ES-I3 (cell line): ENCODE measurements around the gene HABP4.

ENCODE experiments used
- H3K36me3 ChIP-seq: 2 replicates; pipeline ENCODE4 v1.6.1; 2013; ENCODE audit warnings: mild to moderate bottlenecking, low read length, control low read depth, moderate library complexity; ENCODE audit not compliant: insufficient read depth
- H3K4me1 ChIP-seq: 2 replicates; pipeline ENCODE4 v1.6.1; 2013; ENCODE audit warnings: mild to moderate bottlenecking, control low read depth, low read length; ENCODE audit not compliant: insufficient read depth
- H3K9ac ChIP-seq: 2 replicates; pipeline ENCODE4 v1.6.1; 2013; ENCODE audit warnings: low read depth, mild to moderate bottlenecking, low read length, moderate library complexity
- H3K9me3 ChIP-seq: 2 replicates; pipeline ENCODE4 v1.6.1; 2013; ENCODE audit warnings: mild to moderate bottlenecking, low read length, moderate library complexity; ENCODE audit not compliant: control insufficient read depth, insufficient read depth

The HABP4 gene

DNA sequence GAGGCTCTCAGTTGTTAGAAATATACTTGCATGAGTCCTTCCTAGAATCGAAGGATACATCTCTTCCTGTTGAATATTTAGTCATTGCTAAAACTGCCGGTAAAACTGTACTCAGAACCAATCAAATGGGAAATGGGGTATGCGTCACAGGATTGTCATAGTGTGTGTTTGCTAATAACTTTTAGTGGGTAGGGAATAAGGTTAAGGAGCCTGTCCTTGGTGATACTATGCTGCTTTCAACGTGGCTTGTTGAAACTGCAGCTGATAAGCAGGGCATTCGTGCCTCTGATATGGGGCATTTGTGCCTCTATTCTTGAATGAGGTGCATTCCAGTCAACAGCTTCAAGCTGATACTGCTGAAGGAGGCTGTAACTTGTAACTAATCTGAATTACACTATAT, 26.6 kb downstream of the HABP4 start:
- H3K9ac ChIP-seq, result no peak overlapping the region
- no peaks in the 10 kb centered on the region for H3K9me3 ChIP-seq
- H3K36me3 ChIP-seq, result peaks cover 6% of the 10 kb centered on the region; the same call in 1 of the 2 replicates
- H3K4me1 ChIP-seq, result no peaks in the 10 kb centered on the region

DNA sequence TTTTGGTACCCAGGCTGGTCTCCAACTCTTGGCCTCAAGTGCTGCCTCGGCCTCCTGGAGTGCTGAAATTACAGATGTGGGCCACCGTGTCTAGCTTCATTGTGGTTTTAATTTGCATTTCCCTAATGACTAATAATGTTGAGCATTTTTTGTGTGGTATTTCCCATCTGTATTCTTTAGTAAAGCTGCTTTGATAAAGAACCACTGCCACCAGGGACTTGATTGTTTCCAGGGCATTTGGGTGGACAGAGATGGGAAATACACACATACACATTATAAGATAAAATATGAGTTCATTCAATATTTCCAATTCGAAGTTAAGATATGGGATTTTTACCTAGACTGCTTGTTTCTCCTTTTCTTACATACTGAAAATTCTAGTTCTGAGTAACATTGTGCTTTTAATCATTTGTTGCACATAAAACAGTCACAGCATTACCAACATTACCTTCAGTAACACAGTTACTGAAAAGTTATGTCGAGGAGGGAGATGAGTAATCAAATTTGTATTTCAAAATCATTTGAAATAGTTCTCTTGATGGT, 28.9 kb downstream of the HABP4 start:
- no peaks in the 10 kb centered on the region for H3K9me3 ChIP-seq
- H3K9ac ChIP-seq, result no peak overlapping the region
- H3K4me1 ChIP-seq, result no peaks in the 10 kb centered on the region
- no peaks in the 10 kb centered on the region for H3K36me3 ChIP-seq

DNA sequence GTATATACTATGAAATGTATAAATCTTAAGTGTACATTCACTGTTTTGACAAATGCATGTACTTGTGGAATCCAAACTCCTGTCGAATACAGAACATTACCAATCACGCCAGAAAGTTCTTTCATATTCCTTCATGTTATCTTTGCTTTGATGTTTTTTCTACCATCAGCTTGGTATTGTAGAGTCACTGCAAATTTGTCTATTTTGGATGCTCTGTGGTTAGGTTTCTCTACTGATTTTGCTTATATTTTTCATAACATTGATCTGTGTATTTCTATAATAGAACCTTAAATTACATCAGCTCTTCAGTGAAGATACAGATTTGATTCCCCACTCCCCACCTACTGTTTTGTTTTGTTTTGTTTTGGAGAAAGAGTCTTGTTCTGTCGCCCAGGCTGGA, 30.8 kb downstream of the HABP4 start:
- Histone ChIP-seq H3K9ac (no peak overlapping the region), H3K4me1 (no peaks in the 10 kb centered on the region), H3K9me3 (no peaks in the 10 kb centered on the region), H3K36me3 (no peaks in the 10 kb centered on the region)

DNA sequence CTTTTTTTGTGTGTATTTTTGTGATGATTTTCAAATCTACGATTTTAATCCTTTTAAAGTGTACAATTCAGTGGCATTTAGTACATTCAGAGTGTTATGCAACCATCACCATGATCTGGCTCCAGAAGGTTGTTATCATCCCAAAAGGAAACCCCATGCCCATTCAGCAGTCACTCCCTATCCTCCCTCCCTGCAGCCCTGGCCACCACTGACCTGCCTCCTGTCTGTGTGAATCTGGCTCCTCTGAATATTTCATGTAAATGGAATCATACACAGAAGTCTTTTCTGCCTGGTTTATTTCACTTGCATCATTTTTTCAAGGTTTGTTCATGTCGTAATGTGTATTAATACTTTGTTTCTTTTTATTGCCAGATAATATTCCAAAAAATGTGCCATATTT, 32.5 kb downstream of the HABP4 start:
- no peaks in the 10 kb centered on the region for H3K4me1 ChIP-seq
- peaks cover 5% of the 10 kb centered on the region; the same call in 1 of the 2 replicates for H3K36me3 ChIP-seq
- no peak overlapping the region for H3K9ac ChIP-seq
- no peaks in the 10 kb centered on the region for H3K9me3 ChIP-seq

DNA sequence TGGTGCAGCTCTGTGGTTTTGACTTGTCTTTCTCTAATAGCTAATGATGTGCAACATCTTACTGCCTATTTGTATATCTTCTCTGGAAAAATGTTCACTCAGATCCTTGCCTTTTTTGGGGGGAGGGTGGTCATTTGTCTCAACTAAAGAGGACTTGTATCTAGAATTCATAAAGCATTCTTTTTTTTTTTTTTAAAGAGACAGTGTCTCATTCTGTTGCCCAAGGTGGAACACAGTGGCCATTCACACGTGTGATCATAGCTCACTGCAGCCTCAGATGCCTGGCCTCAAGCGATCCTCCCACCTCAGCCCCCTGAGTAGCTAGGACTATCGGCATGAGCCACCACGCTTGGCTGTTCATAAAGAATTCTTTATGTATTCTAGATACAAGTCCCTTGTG, 33.2 kb downstream of the HABP4 start:
- Histone ChIP-seq H3K4me1 (no peaks in the 10 kb centered on the region), H3K36me3 (peaks cover 7% of the 10 kb centered on the region; the same call in 1 of the 2 replicates), H3K9me3 (no peaks in the 10 kb centered on the region), H3K9ac (no peak overlapping the region)

DNA sequence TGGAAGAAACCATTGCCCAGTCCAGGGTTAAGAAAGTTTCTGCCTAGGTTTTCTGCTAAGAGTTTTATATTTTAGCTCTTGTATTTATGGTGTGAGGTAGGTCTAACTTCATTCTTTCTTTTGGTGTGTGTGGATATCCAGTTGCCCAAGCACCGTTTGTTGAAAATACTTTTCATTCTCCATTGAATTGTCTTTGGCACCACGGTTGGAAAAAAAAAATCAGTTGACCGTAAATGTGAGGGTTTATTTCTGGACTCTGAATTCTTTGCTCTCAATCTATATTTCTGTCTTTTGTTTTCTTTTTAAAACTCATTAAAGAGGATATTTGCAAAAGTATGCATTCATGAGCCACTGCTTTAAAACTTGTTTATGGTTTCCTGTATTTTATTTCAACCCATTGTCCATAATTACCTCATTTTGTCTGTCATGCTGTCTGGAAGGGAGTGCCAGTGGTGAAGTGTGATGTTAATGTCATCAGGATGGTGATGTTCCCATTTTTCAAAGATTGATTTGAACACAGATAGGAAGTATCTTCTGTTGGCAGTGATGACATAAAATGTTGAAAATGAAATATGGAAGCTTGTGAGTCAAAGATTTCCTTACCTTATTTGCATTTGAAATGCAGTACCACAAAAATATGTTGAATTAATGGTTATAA, 33.9 kb downstream of the HABP4 start:
- Histone ChIP-seq H3K9me3 (no peaks in the 10 kb centered on the region), H3K4me1 (no peaks in the 10 kb centered on the region), H3K9ac (no peak overlapping the region), H3K36me3 (peaks cover 12% of the 10 kb centered on the region)

DNA sequence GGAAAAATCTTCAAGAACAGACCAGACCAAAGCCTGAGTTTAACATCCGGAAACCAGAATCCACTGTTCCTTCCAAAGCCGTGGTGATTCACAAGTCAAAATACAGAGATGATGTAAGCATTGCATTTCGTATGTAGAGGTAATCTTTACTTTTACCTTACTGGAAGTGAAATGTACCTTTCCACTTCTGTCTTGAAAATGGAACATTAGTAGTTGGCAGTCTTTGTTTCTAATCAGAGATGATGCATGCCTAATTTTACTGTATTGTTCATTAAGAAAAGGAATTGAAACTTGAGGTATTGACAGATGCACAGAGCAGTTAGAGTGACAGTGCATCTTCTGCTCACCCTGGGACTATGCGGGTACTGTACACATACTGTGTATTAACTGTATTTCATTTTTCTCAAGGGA, 34.6 kb downstream of the HABP4 start:
- no peak overlapping the region for H3K9ac ChIP-seq
- H3K4me1 ChIP-seq, result no peaks in the 10 kb centered on the region
- no peaks in the 10 kb centered on the region for H3K9me3 ChIP-seq
- H3K36me3 ChIP-seq, result peaks cover 12% of the 10 kb centered on the region

DNA sequence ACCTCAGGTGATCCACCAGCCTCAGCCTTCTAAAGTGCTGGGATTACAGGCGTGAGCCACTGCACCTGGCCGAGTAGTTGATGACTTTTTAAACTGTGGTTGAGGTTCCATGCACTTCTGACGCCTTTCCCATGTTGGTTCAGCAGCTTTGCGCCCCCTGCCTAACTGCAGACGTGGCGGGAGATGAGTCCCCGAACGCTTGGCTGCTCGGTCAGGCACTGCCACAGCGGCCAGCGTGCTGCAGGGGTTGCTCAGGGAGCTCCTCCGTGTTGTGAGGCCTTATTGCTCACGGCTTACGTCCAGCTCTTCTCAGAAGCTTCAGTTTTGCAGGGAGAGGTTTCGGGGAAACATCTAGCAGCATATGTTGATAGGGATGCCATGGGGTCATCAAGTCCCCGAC, 35.3 kb downstream of the HABP4 start:
- Histone ChIP-seq H3K36me3 (peaks cover 13% of the 10 kb centered on the region), H3K9ac (no peak overlapping the region), H3K9me3 (no peaks in the 10 kb centered on the region), H3K4me1 (no peaks in the 10 kb centered on the region)

DNA sequence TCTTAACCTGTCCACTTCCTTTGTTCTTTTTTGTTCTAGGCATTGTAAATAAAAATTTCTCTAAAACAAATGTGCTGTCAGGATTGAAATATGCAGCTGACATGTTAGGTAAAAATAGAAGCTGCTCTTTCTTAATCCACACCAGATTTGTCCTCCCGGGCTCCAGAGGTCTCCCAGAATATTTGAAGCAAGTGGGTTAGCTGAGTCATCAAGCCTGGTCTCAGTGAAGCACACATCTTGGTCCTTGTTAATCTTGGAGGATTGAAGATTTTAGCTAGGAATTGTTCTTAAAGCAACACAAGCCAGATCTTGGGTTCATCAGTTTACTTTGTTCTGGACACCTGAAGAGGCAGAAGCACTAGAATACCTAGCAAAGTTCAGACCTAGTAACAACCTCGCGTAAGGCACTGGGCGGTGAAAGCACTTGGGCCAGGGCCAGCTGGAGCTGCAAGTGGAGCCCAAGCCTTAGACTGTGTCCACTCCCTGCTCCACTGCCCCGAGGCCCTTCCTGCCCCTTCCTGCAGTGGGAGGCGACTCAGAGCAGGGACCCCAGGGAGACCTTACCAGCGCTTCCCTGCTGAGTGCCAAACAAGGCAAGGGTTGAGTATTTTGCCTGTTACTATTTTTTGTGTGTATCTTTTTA, 36.5 kb downstream of the HABP4 start:
- Histone ChIP-seq H3K9me3 (no peaks in the 10 kb centered on the region), H3K4me1 (no peaks in the 10 kb centered on the region), H3K9ac (no peak overlapping the region), H3K36me3 (peaks cover 23% of the 10 kb centered on the region)

DNA sequence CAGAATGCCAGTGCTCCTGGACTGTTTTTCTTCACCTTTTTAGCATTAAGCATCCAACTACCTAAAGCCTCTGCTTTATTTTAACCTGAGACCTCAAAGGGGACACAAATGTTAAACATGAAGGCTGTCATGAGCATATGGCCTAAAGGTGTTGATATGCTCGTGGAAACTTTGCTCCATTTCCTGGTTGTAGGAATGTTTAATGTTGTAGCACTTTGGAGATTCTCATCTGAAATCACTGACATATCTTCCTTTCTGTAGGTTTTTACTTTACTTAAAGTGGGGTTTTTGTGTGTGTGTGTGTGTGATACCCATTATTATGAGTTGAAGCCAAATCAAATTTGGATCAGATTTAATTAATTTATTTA, 37.0 kb downstream of the HABP4 start:
- H3K9me3 ChIP-seq, result no peaks in the 10 kb centered on the region
- peaks cover 23% of the 10 kb centered on the region for H3K36me3 ChIP-seq
- no peaks in the 10 kb centered on the region for H3K4me1 ChIP-seq
- H3K9ac ChIP-seq, result no peak overlapping the region

DNA sequence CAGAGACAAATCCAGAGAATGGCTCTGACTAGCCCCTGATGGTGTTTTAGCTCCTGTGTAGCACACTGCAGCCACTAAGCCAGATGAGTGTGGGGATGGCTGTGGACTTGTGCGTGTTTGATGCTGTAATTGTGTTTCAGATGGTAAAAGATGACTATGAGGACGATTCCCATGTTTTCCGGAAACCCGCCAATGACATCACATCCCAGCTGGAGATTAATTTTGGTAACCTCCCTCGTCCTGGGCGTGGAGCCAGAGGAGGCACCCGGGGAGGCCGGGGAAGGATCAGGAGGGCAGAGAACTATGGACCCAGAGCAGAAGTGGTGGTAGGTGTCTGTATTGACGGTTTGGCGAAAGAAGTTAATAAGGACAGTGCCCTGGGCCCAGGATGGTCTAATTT, 38.0 kb downstream of the HABP4 start:
- no peaks in the 10 kb centered on the region for H3K4me1 ChIP-seq
- H3K36me3 ChIP-seq, result peaks cover 23% of the 10 kb centered on the region
- H3K9ac ChIP-seq, result no peak overlapping the region
- H3K9me3 ChIP-seq, result no peaks in the 10 kb centered on the region

DNA sequence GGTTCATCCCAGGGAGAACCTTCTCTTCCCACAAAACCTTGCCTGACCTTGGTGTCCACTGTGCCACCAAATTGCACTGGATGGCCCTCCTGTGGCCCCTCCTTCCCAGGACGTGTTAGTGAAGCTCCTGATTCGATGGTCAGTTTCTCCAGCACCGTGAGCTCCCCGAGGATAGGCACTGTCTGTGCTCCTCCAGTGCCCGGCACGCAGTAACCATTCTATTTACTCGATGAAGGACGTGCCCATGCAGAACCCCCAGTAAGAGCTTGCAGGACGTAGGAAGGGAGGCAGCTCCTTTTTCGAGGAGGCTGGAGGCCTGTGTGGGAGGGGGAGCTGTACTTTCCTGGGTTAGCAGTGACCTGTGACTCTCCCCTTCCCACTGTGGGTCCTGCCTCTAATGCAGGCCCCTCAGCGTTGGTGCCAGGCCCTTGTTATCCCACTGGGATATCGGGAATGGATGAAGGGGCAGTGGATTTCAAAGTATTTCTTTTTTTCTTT, 39.6 kb downstream of the HABP4 start:
- Histone ChIP-seq H3K9me3 (no peaks in the 10 kb centered on the region), H3K9ac (no peak overlapping the region), H3K36me3 (peaks cover 23% of the 10 kb centered on the region), H3K4me1 (peaks cover 5% of the 10 kb centered on the region; the same call in 1 of the 2 replicates)

DNA sequence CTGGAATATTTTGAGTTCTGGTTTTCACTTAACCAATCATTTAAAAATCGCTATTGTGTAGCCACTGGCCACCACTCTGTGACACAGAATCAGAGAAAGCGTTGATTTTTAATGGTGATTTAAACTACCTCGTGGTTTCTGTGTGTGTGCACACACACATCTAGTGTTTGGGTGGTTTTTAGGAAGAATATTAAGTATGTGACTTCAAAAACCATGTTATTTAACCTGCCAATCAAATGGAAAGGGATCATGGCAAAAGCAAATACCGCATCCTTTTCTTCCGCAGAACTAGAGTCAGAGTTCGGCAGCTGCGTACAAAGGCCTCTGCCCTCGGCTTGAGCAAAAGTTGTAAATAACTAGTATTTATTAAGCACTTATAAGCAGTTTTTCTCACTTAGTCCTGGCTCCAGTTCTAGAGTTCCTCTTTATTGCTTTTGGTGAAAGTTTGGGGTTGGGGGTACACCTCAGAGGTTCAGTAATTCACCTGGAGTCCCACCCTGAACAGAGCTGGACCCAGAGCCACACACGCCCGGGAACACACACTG, 40.6 kb downstream of the HABP4 start:
- Histone ChIP-seq H3K4me1 (peaks cover 5% of the 10 kb centered on the region; the same call in 1 of the 2 replicates), H3K36me3 (peaks cover 23% of the 10 kb centered on the region), H3K9me3 (no peaks in the 10 kb centered on the region), H3K9ac (no peak overlapping the region)

DNA sequence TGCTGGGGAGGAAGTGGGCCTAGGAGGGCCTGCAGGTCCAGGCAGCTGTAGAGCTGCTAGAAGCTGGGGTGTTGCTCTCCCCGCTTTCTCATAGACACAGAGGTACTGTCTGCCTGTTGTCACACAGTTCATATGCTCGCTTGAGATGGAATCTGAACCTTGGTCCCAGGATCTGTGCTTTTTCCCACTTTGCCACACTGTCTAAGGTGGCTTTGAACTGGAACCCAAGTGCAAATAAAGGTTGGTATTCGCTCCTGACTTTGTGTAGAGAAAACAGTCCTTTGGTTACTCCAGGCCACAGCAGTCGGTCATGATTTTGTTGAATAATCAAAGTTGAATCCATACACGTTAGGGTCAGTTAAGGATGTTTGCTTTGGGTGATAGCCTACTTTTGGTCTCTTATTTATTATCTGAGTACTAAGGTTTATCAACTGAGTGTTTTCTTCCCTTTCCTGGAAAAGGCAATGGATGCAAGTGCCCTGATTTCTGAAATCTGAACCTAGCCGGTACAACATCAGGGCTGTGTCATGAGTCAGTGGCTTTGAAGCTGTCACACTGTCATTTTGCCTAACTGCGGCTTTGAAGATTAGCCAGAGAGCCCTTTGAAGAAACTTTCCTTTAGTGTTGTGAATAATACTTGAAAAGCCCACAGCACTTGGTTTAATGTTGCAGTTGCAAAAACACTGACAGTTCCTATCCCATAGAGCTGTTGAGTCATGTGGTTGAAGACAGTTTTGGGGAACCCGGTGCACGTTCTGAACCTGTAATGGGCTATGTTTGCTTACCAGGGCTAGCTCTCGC, 41.3 kb downstream of the HABP4 start:
- Histone ChIP-seq H3K9ac (no peak overlapping the region), H3K36me3 (peaks cover 23% of the 10 kb centered on the region), H3K4me1 (peaks cover 5% of the 10 kb centered on the region; the same call in 1 of the 2 replicates), H3K9me3 (no peaks in the 10 kb centered on the region)
